Skin epidermis (tissue), 12 donors: Measurements from ENCODE around the gene RGMB.

ENCODE experiments used
- H3K27ac ChIP-seq, 21 experiments: fragments of 200-600 bp; sonication (generic) in 11 of 21; one replicate each; pipeline ENCODE4 v1.5.0; 2020; ENCODE audit warnings: mild to moderate bottlenecking in 3 of 21, inconsistent platforms in 2 of 21, moderate library complexity in 2 of 21
- H3K4me3 ChIP-seq, 7 experiments: fragments of 200-600 bp; sonication (generic) in 2 of 7; one replicate each; pipeline ENCODE4 v1.5.0; 2020; ENCODE audit warnings: inconsistent platforms in 2 of 7, mild to moderate bottlenecking in 2 of 7, moderate library complexity in 1 of 7

Gene RGMB

GRCh38 chr5:98780390-98780789 lies 6.9 kb downstream of the RGMB start:
- no peak overlapping the region for H3K27ac ChIP-seq
- no peak overlapping the region for H3K4me3 ChIP-seq

- Histone ChIP-seq H3K4me3 (no peak overlapping the region), H3K27ac (no peak overlapping the region)
These were observed 8.1 kb downstream of the RGMB start for GRCh38 chr5:98781520-98781919.

- Histone ChIP-seq H3K4me3 (no peak overlapping the region), H3K27ac (no peak overlapping the region)
These were observed 8.5 kb downstream of the RGMB start for GRCh38 chr5:98781964-98782363.

- no peak overlapping the region for H3K4me3 ChIP-seq
- peak overlapping the region in 4 of 21 experiments; percentile 8 to 48 (median 34) for H3K27ac ChIP-seq
These were observed 9.7 kb downstream of the RGMB start for GRCh38 chr5:98783051-98783649.

GRCh38 chr5:98784411-98784810 lies 10.9 kb downstream of the RGMB start:
- no peak overlapping the region for H3K4me3 ChIP-seq
- H3K27ac ChIP-seq = peak overlapping the region in 4 of 21 experiments; percentile 12 to 42 (median 34)

- peak overlapping the region in 10 of 21 experiments; percentile 1 to 75 (median 64) for H3K27ac ChIP-seq
- H3K4me3 ChIP-seq = no peak overlapping the region
These were observed 11.8 kb downstream of the RGMB start for GRCh38 chr5:98785244-98785643.

GRCh38 chr5:98786191-98786853 lies 12.9 kb downstream of the RGMB start:
- no peak overlapping the region for H3K4me3 ChIP-seq

GRCh38 chr5:98787131-98787719 lies 13.8 kb downstream of the RGMB start:
- Histone ChIP-seq H3K4me3 (no peak overlapping the region), H3K27ac (peak overlapping the region in 19 of 21 experiments; percentile 15 to 77 (median 55))

More at GRCh38 chr5:98786191-98786853, 12.9 kb downstream of the RGMB start:
- H3K27ac ChIP-seq = peak overlapping the region in 15 of 21 experiments; percentile 15 to 77 (median 49)

- peak overlapping the region in 3 of 21 experiments; percentile 18 to 73 (median 46) for H3K27ac ChIP-seq
- H3K4me3 ChIP-seq = no peak overlapping the region
These were observed 15.6 kb downstream of the RGMB start for GRCh38 chr5:98789029-98789428.

- H3K4me3 ChIP-seq = no peak overlapping the region
- H3K27ac ChIP-seq = peak overlapping the region in 1 of 21 experiments; percentile 14
These were observed 17.6 kb downstream of the RGMB start for GRCh38 chr5:98791001-98791519.

- no peak overlapping the region for H3K4me3 ChIP-seq
- H3K27ac ChIP-seq = peak overlapping the region in 1 of 21 experiments; percentile 18
These were observed 18.6 kb downstream of the RGMB start for GRCh38 chr5:98791898-98792580.

- H3K27ac ChIP-seq = no peak overlapping the region
- no peak overlapping the region for H3K4me3 ChIP-seq
These were observed 19.8 kb downstream of the RGMB start for GRCh38 chr5:98793223-98793622.

GRCh38 chr5:98794001-98794400 lies 20.5 kb downstream of the RGMB start:
- Histone ChIP-seq H3K27ac (no peak overlapping the region), H3K4me3 (no peak overlapping the region)

- Histone ChIP-seq H3K27ac (peak overlapping the region in 1 of 21 experiments; percentile 8), H3K4me3 (no peak overlapping the region)
These were observed 21.1 kb downstream of the RGMB start for GRCh38 chr5:98794414-98795080.

GRCh38 chr5:98795243-98795642 lies 21.8 kb downstream of the RGMB start:
- no peak overlapping the region for H3K4me3 ChIP-seq
- H3K27ac ChIP-seq = peak overlapping the region in 1 of 21 experiments; percentile 8

GRCh38 chr5:98796197-98796972 lies 22.9 kb downstream of the RGMB start:
- Histone ChIP-seq H3K4me3 (no peak overlapping the region), H3K27ac (no peak overlapping the region)

- Histone ChIP-seq H3K4me3 (no peak overlapping the region), H3K27ac (no peak overlapping the region)
These were observed 24.9 kb downstream of the RGMB start for GRCh38 chr5:98798371-98798770.

GRCh38 chr5:98798847-98799246 lies 25.4 kb downstream of the RGMB start:
- H3K4me3 ChIP-seq = no peak overlapping the region
- no peak overlapping the region for H3K27ac ChIP-seq

- Histone ChIP-seq H3K27ac (no peak overlapping the region), H3K4me3 (no peak overlapping the region)
These were observed 30.6 kb downstream of the RGMB start for GRCh38 chr5:98804066-98804465.
